Measurements from ENCODE around the gene VSX1.

DNA sequence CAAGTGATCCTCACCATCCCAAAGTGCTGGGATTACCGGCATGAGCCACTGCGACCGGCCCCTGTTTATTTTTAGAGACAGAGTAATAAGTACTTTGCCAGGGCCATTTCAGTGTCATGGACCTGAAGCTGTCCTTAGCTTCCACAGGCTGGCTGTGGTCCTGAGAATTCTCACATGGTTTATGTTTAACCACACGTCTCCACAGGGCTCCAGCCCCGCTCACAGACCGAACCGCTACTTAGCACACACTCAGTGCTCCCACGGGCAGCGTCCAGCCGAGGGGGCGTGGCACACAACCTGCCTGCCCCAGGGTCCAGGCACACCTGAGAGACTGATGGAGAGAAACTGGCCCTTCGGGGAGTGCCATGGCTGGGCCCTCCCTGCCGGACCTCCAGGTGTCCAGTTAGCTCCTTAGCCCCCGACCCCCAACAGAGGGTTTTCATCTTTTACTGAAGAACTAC lies 35.7 kb downstream of the VSX1 start:
- TF ChIP-seq RAD21 (conservative IDR thresholded peaks at IDR 0.05) (no peak), POLR2AphosphoS5 (IDR thresholded peaks at IDR 0.05) (no peak), EZH2 (IDR thresholded peaks at IDR 0.05; ENCODE audit: borderline replicate concordance, insufficient read depth, low read length, poor library complexity, severe bottlenecking) (no peak), EP300 (conservative IDR thresholded peaks at IDR 0.05; ENCODE audit: poor library complexity, severe bottlenecking) (no peak), TAF1 (IDR thresholded peaks at IDR 0.05; ENCODE audit: low read depth) (no peak), MXI1 (conservative IDR thresholded peaks at IDR 0.05; ENCODE audit: poor library complexity, severe bottlenecking) (no peak)
- TF ChIP-seq, protein P1, sequence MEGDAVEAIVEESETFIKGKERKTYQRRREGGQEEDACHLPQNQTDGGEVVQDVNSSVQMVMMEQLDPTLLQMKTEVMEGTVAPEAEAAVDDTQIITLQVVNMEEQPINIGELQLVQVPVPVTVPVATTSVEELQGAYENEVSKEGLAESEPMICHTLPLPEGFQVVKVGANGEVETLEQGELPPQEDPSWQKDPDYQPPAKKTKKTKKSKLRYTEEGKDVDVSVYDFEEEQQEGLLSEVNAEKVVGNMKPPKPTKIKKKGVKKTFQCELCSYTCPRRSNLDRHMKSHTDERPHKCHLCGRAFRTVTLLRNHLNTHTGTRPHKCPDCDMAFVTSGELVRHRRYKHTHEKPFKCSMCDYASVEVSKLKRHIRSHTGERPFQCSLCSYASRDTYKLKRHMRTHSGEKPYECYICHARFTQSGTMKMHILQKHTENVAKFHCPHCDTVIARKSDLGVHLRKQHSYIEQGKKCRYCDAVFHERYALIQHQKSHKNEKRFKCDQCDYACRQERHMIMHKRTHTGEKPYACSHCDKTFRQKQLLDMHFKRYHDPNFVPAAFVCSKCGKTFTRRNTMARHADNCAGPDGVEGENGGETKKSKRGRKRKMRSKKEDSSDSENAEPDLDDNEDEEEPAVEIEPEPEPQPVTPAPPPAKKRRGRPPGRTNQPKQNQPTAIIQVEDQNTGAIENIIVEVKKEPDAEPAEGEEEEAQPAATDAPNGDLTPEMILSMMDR (IDR thresholded peaks at IDR 0.05; ENCODE audit: poor library complexity, severe bottlenecking): no peak
- TF ChIP-seq, protein P2, sequence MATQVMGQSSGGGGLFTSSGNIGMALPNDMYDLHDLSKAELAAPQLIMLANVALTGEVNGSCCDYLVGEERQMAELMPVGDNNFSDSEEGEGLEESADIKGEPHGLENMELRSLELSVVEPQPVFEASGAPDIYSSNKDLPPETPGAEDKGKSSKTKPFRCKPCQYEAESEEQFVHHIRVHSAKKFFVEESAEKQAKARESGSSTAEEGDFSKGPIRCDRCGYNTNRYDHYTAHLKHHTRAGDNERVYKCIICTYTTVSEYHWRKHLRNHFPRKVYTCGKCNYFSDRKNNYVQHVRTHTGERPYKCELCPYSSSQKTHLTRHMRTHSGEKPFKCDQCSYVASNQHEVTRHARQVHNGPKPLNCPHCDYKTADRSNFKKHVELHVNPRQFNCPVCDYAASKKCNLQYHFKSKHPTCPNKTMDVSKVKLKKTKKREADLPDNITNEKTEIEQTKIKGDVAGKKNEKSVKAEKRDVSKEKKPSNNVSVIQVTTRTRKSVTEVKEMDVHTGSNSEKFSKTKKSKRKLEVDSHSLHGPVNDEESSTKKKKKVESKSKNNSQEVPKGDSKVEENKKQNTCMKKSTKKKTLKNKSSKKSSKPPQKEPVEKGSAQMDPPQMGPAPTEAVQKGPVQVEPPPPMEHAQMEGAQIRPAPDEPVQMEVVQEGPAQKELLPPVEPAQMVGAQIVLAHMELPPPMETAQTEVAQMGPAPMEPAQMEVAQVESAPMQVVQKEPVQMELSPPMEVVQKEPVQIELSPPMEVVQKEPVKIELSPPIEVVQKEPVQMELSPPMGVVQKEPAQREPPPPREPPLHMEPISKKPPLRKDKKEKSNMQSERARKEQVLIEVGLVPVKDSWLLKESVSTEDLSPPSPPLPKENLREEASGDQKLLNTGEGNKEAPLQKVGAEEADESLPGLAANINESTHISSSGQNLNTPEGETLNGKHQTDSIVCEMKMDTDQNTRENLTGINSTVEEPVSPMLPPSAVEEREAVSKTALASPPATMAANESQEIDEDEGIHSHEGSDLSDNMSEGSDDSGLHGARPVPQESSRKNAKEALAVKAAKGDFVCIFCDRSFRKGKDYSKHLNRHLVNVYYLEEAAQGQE (IDR thresholded peaks at IDR 0.05; ENCODE audit: borderline replicate concordance): no peak
